Activated T-cell treated with anti-CD3 and anti-CD28 coated beads, Interleukin-2, amount 50 U/mL, for 1 hour (primary cell): Measurements from ENCODE around the gene LCLAT1.
"Not testable (repeated sequence)": the region's sequence is repeated elsewhere in the genome, so short reads cannot be mapped to it uniquely, and the experiment has no call there.

Source experiments
- DNase-seq: peaks from one replicate; pipeline ENCODE4 v3.0.0-alpha.2; 2020

Gene LCLAT1

DNA sequence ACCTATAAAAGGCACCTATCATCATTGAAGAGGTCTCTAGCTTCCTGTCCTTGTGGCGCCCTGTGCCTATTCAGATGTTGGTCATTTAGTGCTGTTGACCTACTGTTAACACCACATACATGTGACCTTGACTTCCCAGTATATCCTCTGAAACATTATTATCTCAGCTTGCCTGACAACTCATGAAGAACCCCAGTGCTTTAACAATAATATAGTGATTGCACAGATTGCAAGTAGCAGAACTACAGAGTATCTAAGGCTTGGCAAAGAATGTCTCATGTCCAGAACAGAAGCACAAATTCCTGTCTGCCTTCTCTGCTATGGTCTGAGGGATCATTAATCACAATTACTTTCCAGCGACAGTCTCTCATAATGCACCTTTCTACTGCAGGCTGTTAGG lies 165.3 kb downstream of the LCLAT1 start:
- DNase-seq = no peak

DNA sequence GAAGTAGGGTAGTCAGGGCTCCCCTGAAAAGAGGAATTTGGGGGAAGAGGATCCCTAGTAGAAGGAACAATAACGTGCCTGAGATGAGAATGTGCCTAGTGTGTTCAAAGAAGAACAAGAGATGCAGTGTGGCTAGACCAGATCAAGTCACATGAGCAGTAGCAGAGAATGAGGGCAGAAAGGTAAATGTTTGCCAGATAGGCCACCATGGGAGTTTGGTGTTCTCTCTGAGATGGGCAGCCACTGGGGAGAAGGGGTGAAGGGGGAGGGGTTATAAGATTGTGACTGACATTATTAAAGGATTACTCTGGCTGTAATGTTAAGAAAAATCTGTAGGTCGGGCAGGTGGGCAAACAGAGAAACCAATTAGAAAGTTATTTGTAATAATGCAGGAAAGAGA lies 166.0 kb downstream of the LCLAT1 start:
- DNase-seq = no peak

- not testable (repeated sequence) for DNase-seq
Observed at GRCh38 chr2:30614227-30614626, 167.2 kb downstream of the LCLAT1 start.

DNA sequence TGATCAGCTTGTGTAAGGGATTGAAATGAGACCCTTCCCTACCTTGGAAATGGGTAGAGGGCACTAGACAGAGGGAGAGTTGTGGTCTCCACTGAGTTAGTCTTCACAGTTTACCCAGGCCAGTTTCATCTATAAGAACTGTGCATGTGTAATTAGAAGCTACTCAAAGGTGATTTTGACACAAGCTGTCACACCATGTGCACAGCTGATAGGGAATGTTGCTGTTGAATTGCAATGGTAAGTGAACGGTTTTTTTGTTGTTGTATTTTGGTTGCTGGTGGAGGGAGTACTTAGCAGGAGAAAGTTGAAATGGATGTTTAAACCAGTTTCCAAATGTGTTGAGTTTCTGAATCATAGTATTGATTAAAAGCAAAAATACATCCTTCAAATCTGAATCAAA lies 168.9 kb downstream of the LCLAT1 start:
- DNase-seq = no peak

DNA sequence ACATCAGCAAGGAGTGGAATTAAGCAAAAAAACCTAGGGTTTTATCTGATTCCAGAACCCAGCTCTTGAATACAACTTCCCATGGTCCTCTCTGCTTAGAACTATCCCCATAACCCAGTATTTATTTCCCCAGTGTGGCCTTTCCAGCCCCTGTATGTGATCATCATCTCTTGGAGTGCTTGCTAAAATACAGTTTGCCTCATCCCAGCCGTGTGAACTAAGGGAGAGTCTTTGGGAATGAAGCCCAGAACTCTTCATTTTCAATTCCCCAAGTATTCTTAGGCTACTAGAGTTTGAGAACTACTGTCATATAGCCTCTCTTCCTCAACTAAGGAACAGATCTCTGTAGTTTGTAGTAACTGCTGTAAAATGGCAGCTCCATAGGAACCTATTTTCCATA lies 173.1 kb downstream of the LCLAT1 start:
- no peak for DNase-seq

- DNase-seq = no peak
Observed at GRCh38 chr2:30621836-30622235, 174.8 kb downstream of the LCLAT1 start.

GRCh38 chr2:30622452-30622851 lies 175.4 kb downstream of the LCLAT1 start:
- DNase-seq = peak; percentile 19

- no peak for DNase-seq
Observed at GRCh38 chr2:30625276-30625675, 178.2 kb downstream of the LCLAT1 start.

- DNase-seq = no peak
Observed at GRCh38 chr2:30625701-30626100, 178.7 kb downstream of the LCLAT1 start.

GRCh38 chr2:30626397-30626796 lies 179.4 kb downstream of the LCLAT1 start:
- no peak for DNase-seq

DNA sequence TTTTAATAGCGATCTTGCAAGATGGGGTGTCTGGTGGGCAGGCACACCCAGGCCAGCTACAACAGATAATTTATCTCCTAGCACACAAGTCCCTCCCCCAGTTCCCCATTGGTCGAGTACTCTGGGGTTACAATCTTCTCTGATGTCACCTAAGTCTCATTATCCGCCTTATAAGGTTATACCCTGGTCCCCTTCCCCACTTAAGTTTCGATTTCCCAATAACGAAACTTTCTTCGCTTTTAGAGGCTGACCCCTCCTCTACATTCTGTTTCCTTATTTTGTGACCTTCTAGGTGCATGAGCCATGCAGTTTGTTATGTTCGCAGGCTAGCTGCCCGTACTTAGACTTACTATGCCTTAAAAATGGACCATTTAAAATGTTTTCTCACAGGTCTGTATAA lies 180.1 kb downstream of the LCLAT1 start:
- no peak for DNase-seq

DNA sequence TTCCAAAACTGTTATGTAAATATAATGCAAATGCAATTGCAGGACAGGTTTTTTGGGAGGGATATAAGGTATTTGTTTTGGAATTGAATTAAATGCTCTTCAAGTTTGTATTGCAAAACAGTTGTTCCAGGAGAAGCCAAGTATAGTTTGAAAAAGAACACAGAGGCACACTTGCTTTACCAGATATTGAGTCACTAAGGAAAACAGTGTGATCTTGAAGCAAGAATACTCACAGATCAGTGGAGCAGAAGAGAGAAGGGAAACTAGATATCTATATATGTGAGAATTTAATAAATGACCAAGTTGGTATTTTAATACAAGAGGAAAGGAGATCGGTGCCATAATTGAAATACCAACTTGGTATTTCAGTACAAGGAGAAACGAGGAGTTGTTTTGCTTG lies 181.3 kb downstream of the LCLAT1 start:
- DNase-seq = no peak

DNA sequence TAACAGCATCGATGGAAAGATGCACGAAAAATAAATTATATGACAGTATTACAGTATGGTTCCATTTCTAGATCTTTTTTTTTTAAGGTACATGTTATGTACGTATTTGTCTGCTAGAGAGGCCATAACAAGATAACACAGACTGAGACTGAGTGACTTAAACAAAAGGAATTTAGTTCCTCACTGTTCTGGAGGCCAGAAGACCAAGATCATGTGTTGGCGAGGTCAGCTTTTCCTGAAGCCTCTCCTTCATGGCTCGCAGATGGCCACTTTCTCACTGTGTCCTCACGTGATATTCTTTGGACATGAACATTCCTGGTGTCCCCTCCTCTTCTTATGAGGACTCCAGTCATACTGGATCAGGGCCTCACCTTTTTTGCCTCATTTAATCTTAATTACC lies 182.8 kb downstream of the LCLAT1 start:
- DNase-seq = no peak

GRCh38 chr2:30631051-30631671 lies 184.1 kb downstream of the LCLAT1 start:
- DNase-seq = no peak

DNA sequence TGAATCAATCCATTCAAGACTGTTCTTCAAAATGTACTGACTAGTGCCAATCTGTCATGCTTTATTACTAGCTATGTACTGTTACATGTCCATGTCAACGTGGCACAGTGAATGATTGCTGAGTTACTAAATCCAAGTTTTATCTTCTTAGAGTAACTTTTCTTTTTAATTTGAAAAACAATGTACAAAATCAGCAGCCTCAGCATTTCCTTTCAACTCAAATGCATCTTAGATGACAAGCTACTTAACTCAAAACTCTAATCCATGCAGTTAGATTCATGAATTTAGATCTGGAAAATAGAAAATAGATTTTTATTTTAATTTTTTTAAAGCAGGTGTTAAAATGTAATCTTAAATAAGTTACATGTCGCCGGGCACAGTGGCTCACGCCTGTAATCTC lies 186.0 kb downstream of the LCLAT1 start:
- no peak for DNase-seq

- DNase-seq = no peak
Observed at GRCh38 chr2:30636311-30636710, 189.3 kb downstream of the LCLAT1 start.

DNA sequence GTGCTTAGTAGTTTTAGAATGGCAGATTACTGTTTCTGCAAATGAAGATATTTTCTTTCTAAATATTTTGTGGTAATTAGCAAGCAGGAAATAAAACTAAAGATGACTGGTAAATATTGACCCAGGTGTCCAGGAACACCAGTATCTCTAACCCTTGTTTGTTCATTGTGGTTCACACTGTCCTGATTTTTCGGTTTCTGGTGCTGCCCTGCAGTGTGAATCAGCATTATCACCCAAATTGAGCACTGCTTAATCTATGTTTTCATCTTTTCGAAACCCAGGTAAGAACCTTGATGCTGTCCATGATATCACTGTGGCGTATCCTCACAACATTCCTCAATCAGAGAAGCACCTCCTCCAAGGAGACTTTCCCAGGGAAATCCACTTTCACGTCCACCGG lies 192.8 kb downstream of the LCLAT1 start:
- no peak for DNase-seq

DNA sequence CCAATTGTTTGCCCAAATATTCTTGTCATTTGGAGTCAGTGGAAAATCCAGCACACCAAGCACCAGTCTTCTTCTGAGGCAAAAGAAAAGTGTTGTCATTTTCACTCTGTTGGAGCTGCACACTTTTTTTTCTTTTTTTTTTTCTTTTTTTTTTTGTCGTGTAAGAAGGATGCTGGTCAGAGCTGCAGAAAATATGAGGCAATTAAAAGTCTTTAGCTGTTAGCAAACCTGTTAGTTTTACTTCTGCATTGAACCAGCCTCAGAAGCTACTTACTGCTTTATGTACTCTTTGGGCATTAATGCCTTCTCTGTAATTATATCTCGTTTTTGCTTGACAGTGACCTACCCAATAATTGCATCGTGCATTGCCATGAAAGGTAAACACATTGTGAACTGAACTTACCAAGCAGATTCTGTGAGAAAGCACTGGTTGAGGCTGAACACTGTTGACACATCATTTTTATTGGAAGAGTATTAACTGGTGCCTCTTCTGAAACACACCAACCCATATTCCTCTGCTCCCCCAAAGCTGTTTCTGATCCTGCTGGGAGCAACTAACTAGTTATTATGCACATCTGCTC lies 194.8 kb downstream of the LCLAT1 start:
- DNase-seq = no peak

- DNase-seq = not testable (repeated sequence)
Observed at GRCh38 chr2:30643013-30643412, 196.0 kb downstream of the LCLAT1 start.

GRCh38 chr2:30643674-30644073 lies 196.6 kb downstream of the LCLAT1 start:
- no peak for DNase-seq

DNA sequence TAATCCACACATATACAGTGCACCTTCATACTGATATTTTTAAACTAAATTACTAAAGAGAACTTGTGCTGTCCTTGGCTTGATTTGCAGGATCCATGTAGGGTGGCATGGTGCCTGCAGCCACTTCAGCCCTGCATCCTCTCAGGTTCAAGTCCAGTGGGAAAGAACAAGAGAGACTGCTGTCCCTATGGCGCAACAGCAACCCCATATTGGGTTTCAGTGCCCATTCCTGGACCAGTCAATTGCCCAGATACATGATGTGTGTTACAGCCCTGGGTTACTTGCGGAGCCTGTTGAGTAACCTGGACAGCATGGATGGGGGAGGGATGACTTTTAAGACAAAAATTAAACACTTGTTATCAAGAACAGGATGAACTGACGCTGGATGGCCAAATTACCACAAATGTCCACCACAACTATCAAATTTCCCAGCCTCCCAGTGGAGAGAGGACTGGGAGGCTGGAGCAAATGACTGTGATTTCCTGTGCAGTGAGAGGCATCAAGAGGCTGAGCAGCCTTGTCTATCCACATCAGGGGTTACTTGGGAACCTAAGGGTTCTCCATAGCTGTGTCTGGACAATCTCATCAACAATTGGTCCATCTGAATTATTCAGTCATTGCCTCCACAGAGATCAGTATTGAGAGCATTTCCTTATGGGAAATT lies 198.2 kb downstream of the LCLAT1 start:
- no peak for DNase-seq

GRCh38 chr2:30645745-30646119 lies 198.7 kb downstream of the LCLAT1 start:
- DNase-seq = no peak

- no peak for DNase-seq
Observed at GRCh38 chr2:30647752-30648457, 200.9 kb downstream of the LCLAT1 start.

GRCh38 chr2:30649278-30649677 lies 202.2 kb downstream of the LCLAT1 start:
- no peak for DNase-seq
